ENCODE results near the gene HEATR5B.

GRCh38 chr2:36949845-36950244, 134.3 kb downstream of the HEATR5B start:
- TF ChIP-seq PKNOX1 (IDR thresholded peaks at IDR 0.05) (no peak), L3MBTL2 (conservative IDR thresholded peaks at IDR 0.05) (no peak), ELF4 (IDR thresholded peaks at IDR 0.05) (no peak), BHLHE40 (IDR thresholded peaks at IDR 0.05; ENCODE audit: borderline replicate concordance) (no peak), SP1 (IDR thresholded peaks at IDR 0.05) (no peak), SUZ12 (IDR thresholded peaks at IDR 0.05) (no peak)
